Measurements from ENCODE around the gene ZGRF1.

DNA sequence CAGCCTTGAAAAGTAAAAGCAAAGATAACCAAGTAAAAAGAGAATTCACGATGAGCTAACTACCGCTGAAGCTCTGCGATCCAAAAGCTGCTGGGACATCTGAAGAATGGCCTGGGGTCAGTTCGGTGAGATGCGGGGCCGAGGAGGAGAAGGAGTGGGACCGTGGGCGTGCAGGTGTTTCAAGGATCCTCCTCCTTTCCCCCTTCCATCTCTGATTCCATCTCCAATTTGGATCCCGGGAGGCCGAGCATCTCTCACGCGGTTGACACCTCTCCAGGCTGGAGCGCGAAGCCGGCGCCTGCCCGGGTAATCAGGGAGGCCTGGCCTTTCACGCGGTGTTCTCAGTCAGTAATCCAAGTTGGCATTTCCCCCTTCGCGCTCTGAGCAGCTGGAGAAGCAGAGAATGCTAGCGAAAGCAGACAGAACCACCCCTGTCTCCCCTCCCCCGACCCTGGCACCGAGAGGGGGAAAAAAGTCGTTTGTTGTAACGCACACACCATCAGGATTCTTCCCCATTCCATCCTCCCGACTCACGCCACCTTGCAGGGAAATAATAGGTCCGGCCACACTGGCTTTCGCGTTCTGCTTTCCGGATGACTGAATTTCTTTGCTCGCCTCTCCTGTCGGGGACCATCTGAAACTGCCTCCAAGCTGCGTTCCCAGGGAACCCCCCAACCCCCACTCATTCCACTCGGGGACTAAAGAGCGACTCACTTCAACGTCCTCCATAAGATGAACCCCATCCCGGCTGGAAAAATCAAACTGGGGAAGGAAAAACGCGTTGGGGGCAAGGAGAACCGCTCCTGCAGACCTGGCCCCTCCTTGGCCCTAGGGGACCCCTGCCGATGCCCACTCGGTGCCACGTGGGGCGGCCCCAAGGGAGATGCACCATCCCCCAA is 127.2 kb downstream of the ZGRF1 start:
- TF ChIP-seq, protein P1, sequence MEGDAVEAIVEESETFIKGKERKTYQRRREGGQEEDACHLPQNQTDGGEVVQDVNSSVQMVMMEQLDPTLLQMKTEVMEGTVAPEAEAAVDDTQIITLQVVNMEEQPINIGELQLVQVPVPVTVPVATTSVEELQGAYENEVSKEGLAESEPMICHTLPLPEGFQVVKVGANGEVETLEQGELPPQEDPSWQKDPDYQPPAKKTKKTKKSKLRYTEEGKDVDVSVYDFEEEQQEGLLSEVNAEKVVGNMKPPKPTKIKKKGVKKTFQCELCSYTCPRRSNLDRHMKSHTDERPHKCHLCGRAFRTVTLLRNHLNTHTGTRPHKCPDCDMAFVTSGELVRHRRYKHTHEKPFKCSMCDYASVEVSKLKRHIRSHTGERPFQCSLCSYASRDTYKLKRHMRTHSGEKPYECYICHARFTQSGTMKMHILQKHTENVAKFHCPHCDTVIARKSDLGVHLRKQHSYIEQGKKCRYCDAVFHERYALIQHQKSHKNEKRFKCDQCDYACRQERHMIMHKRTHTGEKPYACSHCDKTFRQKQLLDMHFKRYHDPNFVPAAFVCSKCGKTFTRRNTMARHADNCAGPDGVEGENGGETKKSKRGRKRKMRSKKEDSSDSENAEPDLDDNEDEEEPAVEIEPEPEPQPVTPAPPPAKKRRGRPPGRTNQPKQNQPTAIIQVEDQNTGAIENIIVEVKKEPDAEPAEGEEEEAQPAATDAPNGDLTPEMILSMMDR (IDR thresholded peaks at IDR 0.05) = no peak
- TF ChIP-seq POLR2A (IDR thresholded peaks at IDR 0.05) = no peak

Data from esophagus squamous epithelium (tissue), 4 donors.